NCI-H1436 (cell line): ENCODE measurements around the gene GPR3.
A peak's percentile ranks its signal among the peaks of the same experiment; 100 is the strongest.

Experiments
- DNase-seq: peaks from one replicate; lab custom pipeline; 2025; lab: John Stamatoyannopoulos, UW

GPR3 gene

GRCh38 chr1:27358928-27359313 is 33.5 kb upstream of the GPR3 start:
- DNase-seq: no peak

- no peak for DNase-seq
Measured at GRCh38 chr1:27359822-27360158, 32.6 kb upstream of the GPR3 start.

- no peak for DNase-seq
Measured at GRCh38 chr1:27360159-27361043, 32.0 kb upstream of the GPR3 start.

GRCh38 chr1:27361044-27361402 is 31.4 kb upstream of the GPR3 start:
- DNase-seq: no peak

GRCh38 chr1:27361553-27361952 is 30.9 kb upstream of the GPR3 start:
- DNase-seq: no peak

- DNase-seq: no peak
Measured at GRCh38 chr1:27363766-27364695, 28.4 kb upstream of the GPR3 start.

GRCh38 chr1:27364696-27365371 is 27.6 kb upstream of the GPR3 start:
- no peak for DNase-seq

- peak; percentile 82 for DNase-seq
Measured at GRCh38 chr1:27365372-27366112, 26.9 kb upstream of the GPR3 start.

- DNase-seq: peak; percentile 55
Measured at GRCh38 chr1:27366113-27366410, 26.4 kb upstream of the GPR3 start.

- DNase-seq: peak; percentile 70
Measured at GRCh38 chr1:27366411-27367159, 25.8 kb upstream of the GPR3 start, which contains the start of gene MAP3K6. TSS of gene MAP3K6 (minus strand) at chr1:27366961. CDS start at chr1:27366597, 364 bp downstream.

- peak; percentile 53 for DNase-seq
Measured at GRCh38 chr1:27367160-27367650, 25.2 kb upstream of the GPR3 start.

- no peak for DNase-seq
Measured at GRCh38 chr1:27368869-27369582, 23.4 kb upstream of the GPR3 start.

GRCh38 chr1:27372022-27372807 is 20.2 kb upstream of the GPR3 start:
- DNase-seq: no peak

- no peak for DNase-seq
Measured at GRCh38 chr1:27372808-27373690, 19.4 kb upstream of the GPR3 start.

GRCh38 chr1:27374362-27375086 is 17.9 kb upstream of the GPR3 start, which contains the start of gene FCN3:
TSS of gene FCN3 (minus strand) at chr1:27374824. CDS start at chr1:27374818, 6 bp downstream.
- DNase-seq: no peak

- DNase-seq: no peak
Measured at GRCh38 chr1:27377760-27378495, 14.5 kb upstream of the GPR3 start.

GRCh38 chr1:27379564-27380122 is 12.8 kb upstream of the GPR3 start:
- DNase-seq: no peak
